Activated T-cell treated with anti-CD3 and anti-CD28 coated beads, Interleukin-2, amount 50 U/mL, for 72 hours (primary cell): ENCODE data around the gene EFHB. TPM values are rescaled to one million over a fixed set of nuclear protein-coding genes. Genes with fewer than 3 reads are reported as not detected.
"Not testable (repeated sequence)": the region's sequence is repeated elsewhere in the genome, so short reads cannot be mapped to it uniquely, and the experiment has no call there.

ENCODE experiments used
- ATAC-seq, 2 donors: fragments of 150-1000 bp; cut with Tn5 transposase; replicated peaks in 1 of 2; 2 replicates each; pipeline ENCODE4 v1.10.0; 2021; ENCODE audit warnings: moderate library complexity in 2 of 2, mild to moderate bottlenecking in 1 of 2
- DNase-seq, 2 donors: peaks; one replicate each; pipeline ENCODE4 v3.0.0; 2021 to 2022; ENCODE audit warnings: mixed read lengths in 1 of 2
- H3K27ac Mint-ChIP-seq: one replicate; pipeline ENCODE4 v1.8.0; 2022; ENCODE audit warnings: mild to moderate bottlenecking, moderate library complexity, mixed read lengths
- H3K27me3 Mint-ChIP-seq: one replicate; pipeline ENCODE4 v1.8.0; 2022; ENCODE audit warnings: low read depth, mixed read lengths
- H3K36me3 Mint-ChIP-seq, 2 donors: one replicate each; pipeline ENCODE4 v1.8.0; 2022; ENCODE audit warnings: mixed read lengths in 2 of 2, mild to moderate bottlenecking in 1 of 2; ENCODE audit not compliant: insufficient read depth in 2 of 2
- H3K4me1 Mint-ChIP-seq: one replicate; pipeline ENCODE4 v1.8.0; 2022; ENCODE audit warnings: low read depth, mixed read lengths
- H3K4me3 Mint-ChIP-seq, 2 donors: one replicate each; pipeline ENCODE4 v1.8.0; 2022; ENCODE audit warnings: mild to moderate bottlenecking in 2 of 2, mixed read lengths in 2 of 2, moderate library complexity in 2 of 2
- H3K9me3 Mint-ChIP-seq, 2 donors: one replicate each; pipeline ENCODE4 v1.8.0; 2022; ENCODE audit warnings: mixed read lengths in 2 of 2
- total RNA-seq, 2 donors: library from RNA; stranded (reverse); gene quantifications; one replicate each; pipeline ENCODE4 v1.2.3, GENCODE V29; 2022

EFHB gene
- total RNA-seq, 2 donors from 2014 or later, result 0.89 to 1.8 TPM

- Mint-ChIP-seq H3K9me3 (no peaks in the 10 kb centered on the region), H3K27me3 (no peaks in the 10 kb centered on the region), H3K4me3 (no peak overlapping the region), H3K4me1 (no peaks in the 10 kb centered on the region), H3K27ac (no peak overlapping the region), H3K36me3 (no peaks in the 10 kb centered on the region)
- DNase-seq, result no peak
- no peak for ATAC-seq
Measured at GRCh38 chr3:19877656-19878055, 56.4 kb downstream of the EFHB start.

GRCh38 chr3:19866751-19867347, 67.2 kb downstream of the EFHB start:
- Mint-ChIP-seq H3K36me3 (no peaks in the 10 kb centered on the region), H3K9me3 (no peaks in the 10 kb centered on the region), H3K27me3 (peaks cover 25% of the 10 kb centered on the region), H3K27ac (no peak overlapping the region), H3K4me1 (no peaks in the 10 kb centered on the region), H3K4me3 (no peak overlapping the region)
- peak; percentile 46 to 50 for ATAC-seq
- DNase-seq, result peak; percentile 22 to 45

GRCh38 chr3:19855318-19855717, 78.7 kb downstream of the EFHB start:
- H3K36me3 Mint-ChIP-seq, ATAC-seq, H3K9me3 Mint-ChIP-seq, H3K4me3 Mint-ChIP-seq, H3K27me3 Mint-ChIP-seq, H3K27ac Mint-ChIP-seq, DNase-seq, H3K4me1 Mint-ChIP-seq: not testable (repeated sequence)

- not testable (repeated sequence) for DNase-seq, H3K4me1 Mint-ChIP-seq, ATAC-seq, H3K4me3 Mint-ChIP-seq, H3K27me3 Mint-ChIP-seq, H3K27ac Mint-ChIP-seq, H3K36me3 Mint-ChIP-seq
- H3K9me3 Mint-ChIP-seq, result peaks cover 6 to 13% of the 10 kb centered on the region in 2 donors
Measured at GRCh38 chr3:19846609-19847008, 87.4 kb downstream of the EFHB start.

Other genes with a start within 250 kb of the EFHB start
- gene RAB5A, start 12.9 kb upstream of the EFHB start, total RNA-seq, result 10 to 100 TPM; 62.7 to 62.8 TPM
- gene PP2D1, start 78.0 kb upstream of the EFHB start, total RNA-seq, result not detected
- gene KAT2B, start 106.2 kb upstream of the EFHB start, total RNA-seq, result 10 to 100 TPM; 26.7 to 37.3 TPM